HepG2 (cell line): ENCODE data around the gene KCNH6. TPM values are rescaled to one million over a fixed set of nuclear protein-coding genes. Genes with fewer than 3 reads are reported as not detected.
A peak's percentile ranks its signal among the peaks of the same experiment; 100 is the strongest.

Source experiments
- AFF4 ChIP-seq: sonication (generic); formaldehyde crosslinking; IDR thresholded peaks from 2 replicates; pipeline ENCODE4 v1.4.0; 2020; ENCODE audit warnings: missing genetic modification reagents
- BHLHE40 ChIP-seq: IDR thresholded peaks from 2 replicates; pipeline ENCODE4 v1.6.1; 2011; ENCODE audit warnings: low read length, improper control_type of control experiment
- FOXA3 ChIP-seq: IDR thresholded peaks from 2 replicates; pipeline ENCODE4 v1.6.1; 2016; ENCODE audit warnings: missing genetic modification reagents, missing compliant biosample characterization
- HMG20B ChIP-seq: conservative IDR thresholded peaks from 2 replicates; pipeline ENCODE4 v1.6.1; 2016; ENCODE audit warnings: missing genetic modification reagents, missing compliant biosample characterization
- JUND ChIP-seq: sonication (generic); formaldehyde crosslinking; IDR thresholded peaks from 2 replicates; pipeline ENCODE4 v1.8.0; 2022; ENCODE audit warnings: mild to moderate bottlenecking, missing genetic modification reagents
- KIAA2018 ChIP-seq: sonication (generic); formaldehyde crosslinking; IDR thresholded peaks from 2 replicates; pipeline ENCODE4 v1.5.0; 2020; ENCODE audit warnings: mild to moderate bottlenecking, missing genetic modification reagents, borderline replicate concordance
- MTA1 ChIP-seq: sonication (generic); formaldehyde crosslinking; IDR thresholded peaks from 2 replicates; pipeline ENCODE4 v1.4.0; 2020; ENCODE audit warnings: missing genetic modification reagents, mild to moderate bottlenecking, borderline replicate concordance
- NR2F2 ChIP-seq: IDR thresholded peaks from 2 replicates; pipeline ENCODE4 v1.6.1; 2012; ENCODE audit warnings: low read depth, inconsistent platforms, borderline replicate concordance
- RARG ChIP-seq: sonication (generic); formaldehyde crosslinking; IDR thresholded peaks from 2 replicates; pipeline ENCODE4 v1.4.0; 2020; ENCODE audit warnings: low read depth, mild to moderate bottlenecking, missing genetic modification reagents
- ZBTB7B ChIP-seq: sonication (generic); formaldehyde crosslinking; IDR thresholded peaks from 2 replicates; pipeline ENCODE4 v1.4.0; 2020; ENCODE audit warnings: missing genetic modification reagents
- ZNF281 ChIP-seq: sonication (generic); formaldehyde crosslinking; IDR thresholded peaks from 2 replicates; pipeline ENCODE4 v1.4.0; 2020; ENCODE audit warnings: missing genetic modification reagents, borderline replicate concordance
- ZNF329 ChIP-seq: sonication (generic); formaldehyde crosslinking; IDR thresholded peaks from 2 replicates; pipeline ENCODE4 v1.9.0; 2021; ENCODE audit warnings: low read depth, mild to moderate bottlenecking, missing genetic modification reagents
- ZNF354B ChIP-seq: sonication (generic); formaldehyde crosslinking; IDR thresholded peaks from 2 replicates; pipeline ENCODE4 v1.8.0; 2022; ENCODE audit warnings: mild to moderate bottlenecking, missing genetic modification reagents
- ZNF713 ChIP-seq: sonication (generic); formaldehyde crosslinking; IDR thresholded peaks from 2 replicates; pipeline ENCODE4 v1.4.0; 2020; ENCODE audit warnings: mild to moderate bottlenecking, missing genetic modification reagents
- ZSCAN31 ChIP-seq: sonication (generic); formaldehyde crosslinking; IDR thresholded peaks from 2 replicates; pipeline ENCODE4 v1.5.0; 2020; ENCODE audit warnings: low read depth, mild to moderate bottlenecking, missing genetic modification reagents
- polyA plus RNA-seq, 8 experiments: library from polyadenylated mRNA; depleted of rRNA in 3 of 8; stranded (reverse) in 7 of 8; unstranded in 1 of 8; fragments of >200 nt; fragmentation: Illumina TruSeq in 4 of 8; extraction: Trizol in 4 of 8; gene quantifications; 2 replicates each; pipeline versions ENCODE4 v1.2.1 to v1.2.3, GENCODE V29; 2011 to 2016; ENCODE audit warnings: low read depth in 4 of 8, missing spikeins in 1 of 8, mixed read lengths in 1 of 8; ENCODE audit not compliant: insufficient read depth in 1 of 8
- total RNA-seq, 5 experiments: library from RNA; depleted of rRNA; stranded (reverse); fragments of >200 nt; fragmentation: Illumina TruSeq; extraction: Trizol; gene quantifications; 2 replicates each; pipeline ENCODE4 v1.2.3, GENCODE V29; 2016; ENCODE audit warnings: low read depth in 1 of 5

The KCNH6 gene
- total and polyA plus RNA-seq, 2 of the 13 experiments (the other 11 are each of a cell fraction or from before 2014, with no cell fraction given) = 0.05 to 0.18 TPM

GRCh38 chr17:63478814-63479494 is 44.2 kb upstream of the KCNH6 start (continued):
- TF ChIP-seq BHLHE40 (peak; percentile 49), ZNF281 (0 out of 2 replicates have a peak, but pooled peaks have one; percentile 5), RARG (CRISPR knock-in tag) (no peak), MTA1 (CRISPR knock-in tag) (no peak), FOXA3 (CRISPR knock-in tag) (0 out of 2 replicates have a peak, but pooled peaks have one; percentile 22), ZNF713 (CRISPR knock-in tag) (no peak), AFF4 (CRISPR knock-in tag) (no peak), ZBTB7B (CRISPR knock-in tag) (no peak), JUND (no peak), KIAA2018 (CRISPR knock-in tag) (no peak), ZSCAN31 (CRISPR knock-in tag) (peak; percentile 51; the same call in 1 of the 2 replicates), HMG20B (CRISPR knock-in tag) (no peak), NR2F2 (no peak), ZNF329 (CRISPR knock-in tag) (0 out of 2 replicates have a peak, but pooled peaks have one; percentile 32), ZNF354B (CRISPR knock-in tag) (no peak)
